ENCODE results near the gene GRIK4.

The GRIK4 gene

DNA sequence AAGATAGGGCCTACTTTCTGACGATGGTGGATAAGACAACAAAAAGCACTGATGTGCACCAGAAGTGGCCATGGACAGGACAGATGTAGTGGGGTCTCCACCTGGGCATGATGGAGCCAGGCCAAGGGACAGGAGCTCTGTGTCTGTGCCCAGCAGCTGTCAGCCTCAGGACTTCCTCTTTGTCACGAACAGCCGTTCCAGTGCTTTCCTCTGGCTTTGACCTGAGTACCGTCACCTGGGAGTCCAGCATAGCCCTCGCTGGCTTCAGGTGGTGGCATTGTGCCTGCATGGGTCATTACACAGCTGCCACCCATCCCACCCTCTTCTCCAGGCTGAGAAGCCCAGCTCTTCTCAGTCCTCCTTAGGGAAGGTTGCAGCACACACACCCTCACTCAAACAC is 137.8 kb downstream of the GRIK4 start:
- DNase-seq, result no peak

DNA sequence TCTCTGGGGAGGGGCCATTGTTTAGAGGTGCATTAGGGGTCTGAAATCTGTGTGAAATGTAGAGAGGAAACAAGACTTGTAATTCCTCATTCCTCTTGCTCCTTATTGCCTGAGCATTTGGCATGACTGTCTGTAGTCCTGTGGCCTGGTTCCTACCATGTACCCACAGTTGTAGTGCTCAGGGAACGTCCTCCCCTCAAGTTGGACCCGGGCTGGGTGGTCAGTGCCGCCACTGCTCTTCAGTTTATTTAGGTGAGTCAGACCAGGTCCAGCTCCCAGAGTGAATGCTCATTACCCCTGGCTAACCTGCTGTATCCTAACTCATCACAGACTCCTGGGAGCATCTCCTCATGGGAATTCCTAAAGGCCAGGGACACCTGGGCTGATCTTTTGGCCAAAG is 139.8 kb downstream of the GRIK4 start:
- no peak for DNase-seq

DNA sequence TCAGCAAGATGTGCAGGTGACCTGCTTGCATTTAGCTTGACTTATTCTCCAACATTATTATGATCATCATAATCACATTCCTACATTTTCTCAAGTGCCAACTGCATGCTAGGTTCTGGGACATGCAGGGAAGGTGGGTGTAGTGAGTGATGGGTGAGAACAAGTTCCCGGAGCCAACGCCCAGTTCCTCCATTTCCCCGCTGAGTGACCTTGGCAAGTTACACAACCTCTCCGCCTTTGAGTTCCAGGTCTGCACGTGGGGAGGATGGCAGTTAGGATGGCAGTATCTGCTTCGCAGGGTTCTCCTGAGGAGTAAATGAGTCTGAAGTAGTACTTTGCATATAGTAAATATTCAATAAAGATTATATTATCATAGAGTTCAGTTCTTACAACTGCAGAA is 140.3 kb downstream of the GRIK4 start:
- DNase-seq, result no peak

DNA sequence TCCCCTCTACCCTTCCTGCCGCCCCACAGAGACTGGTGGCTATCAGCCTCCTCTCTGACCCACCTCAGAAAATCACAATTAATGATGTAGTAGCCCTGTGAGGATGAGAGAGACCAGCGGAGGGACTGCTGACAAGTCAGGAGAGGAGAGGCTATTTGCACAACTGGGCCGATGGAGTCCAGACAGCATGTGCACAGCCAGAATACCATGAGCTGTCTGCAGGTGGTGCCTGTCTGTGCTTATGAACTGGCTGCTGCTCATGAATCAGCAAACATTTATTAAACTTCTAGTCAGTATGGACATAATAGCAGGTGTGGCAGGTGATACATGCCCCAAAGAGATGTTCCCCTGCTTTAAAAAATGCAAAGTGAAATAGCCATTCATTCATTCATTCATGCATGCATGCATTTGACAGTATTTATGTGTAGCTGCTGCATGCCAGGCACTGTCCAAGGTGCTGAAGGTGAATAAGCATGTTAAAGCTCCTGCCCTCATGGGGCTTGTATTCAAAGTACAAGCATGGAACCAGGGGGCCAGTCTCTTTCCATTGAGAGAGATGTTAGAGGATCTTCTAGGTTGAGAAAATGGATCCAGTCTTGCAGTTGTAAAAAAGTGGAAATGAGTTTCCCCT is 141.3 kb downstream of the GRIK4 start:
- no peak for DNase-seq

DNA sequence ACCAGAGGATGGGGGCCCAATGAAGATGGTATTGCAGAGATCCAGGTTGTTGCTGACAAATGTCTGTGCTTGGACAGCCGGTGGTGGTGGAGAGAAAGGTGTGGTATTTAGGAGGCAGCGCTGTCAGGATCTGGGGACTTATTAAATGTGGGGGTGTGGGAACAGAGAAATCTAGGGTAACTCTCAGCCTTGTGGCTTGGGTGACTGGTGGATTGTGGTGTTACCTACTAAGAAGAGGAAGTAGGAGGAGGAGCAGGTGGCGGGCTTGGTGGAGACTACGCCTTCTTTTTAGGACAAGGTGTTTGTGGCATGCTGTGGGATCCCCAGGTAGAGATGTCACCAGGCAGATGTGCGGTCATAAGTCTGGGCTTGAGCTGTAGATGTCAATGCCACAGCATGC is 144.0 kb downstream of the GRIK4 start:
- no peak for DNase-seq

DNA sequence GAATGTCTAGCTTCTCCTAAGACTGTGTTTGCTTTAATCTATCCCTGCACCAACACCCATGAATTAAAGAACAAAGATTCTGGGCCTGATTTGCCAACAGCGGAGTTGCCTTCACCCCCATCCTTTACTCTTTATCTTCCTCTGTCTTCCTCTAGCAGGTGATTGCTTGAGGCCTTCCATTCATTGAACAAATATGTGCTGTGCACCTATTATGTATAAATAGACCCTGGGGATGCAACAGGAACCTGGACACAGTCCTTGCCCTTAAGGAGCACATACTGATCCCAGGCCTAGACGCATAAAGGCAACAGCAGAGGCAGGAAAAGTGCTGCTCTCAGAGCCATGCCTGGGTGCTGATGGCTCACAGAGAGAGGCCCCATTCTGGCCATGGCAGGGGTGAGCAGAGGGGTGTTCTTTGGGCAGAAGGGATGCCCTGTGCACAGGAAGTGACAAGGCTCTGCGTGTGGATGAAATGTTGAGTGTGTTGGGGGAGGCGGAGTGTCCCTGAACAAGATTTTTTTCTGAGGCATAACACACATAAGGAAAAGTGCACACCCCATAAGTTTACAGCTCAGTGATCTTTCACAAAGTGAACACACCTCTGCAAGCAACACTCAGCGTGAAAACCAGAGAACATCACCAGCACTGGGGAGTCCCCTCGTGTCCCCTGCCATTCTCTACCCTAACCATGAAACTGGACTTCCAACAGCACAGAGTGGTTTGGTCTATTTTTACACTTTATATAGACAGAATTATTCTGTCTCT is 145.9 kb downstream of the GRIK4 start:
- no peak for DNase-seq

DNA sequence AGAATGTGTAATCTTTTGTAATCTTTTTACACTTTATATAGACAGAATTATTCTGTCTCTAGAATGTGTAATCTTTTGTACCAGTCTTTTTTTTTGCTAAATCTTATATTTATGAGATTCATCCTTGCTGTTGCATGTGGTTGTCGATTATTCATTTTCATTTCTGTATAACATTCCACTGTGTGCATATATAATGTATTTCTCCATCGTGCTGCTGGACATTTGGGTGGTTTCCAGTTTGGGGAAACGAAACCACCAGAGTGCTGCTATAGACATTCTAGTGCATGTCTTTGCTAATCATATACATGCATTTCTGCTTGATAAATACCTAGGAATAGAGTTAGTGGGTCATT is 146.5 kb downstream of the GRIK4 start:
- no peak for DNase-seq

DNA sequence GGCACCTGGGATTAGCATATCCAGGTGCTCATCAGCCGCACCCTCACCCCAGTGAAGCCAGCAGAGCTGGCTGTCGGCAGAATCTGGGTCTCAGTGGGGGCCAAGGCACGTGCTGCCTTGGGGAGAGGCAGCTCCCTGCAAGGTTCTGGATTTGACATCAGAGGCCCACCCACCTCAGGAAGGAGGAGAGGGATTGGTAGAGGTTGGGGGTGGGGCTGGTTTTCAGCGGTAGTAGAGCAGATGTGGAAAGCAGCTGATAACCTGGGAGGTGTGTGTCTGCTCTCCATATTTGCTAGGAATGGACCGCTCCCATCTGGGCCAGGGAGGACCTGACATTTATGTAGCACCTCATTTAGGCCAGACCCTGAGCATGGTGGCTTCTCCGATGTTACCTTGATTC is 147.5 kb downstream of the GRIK4 start:
- DNase-seq, result no peak

DNA sequence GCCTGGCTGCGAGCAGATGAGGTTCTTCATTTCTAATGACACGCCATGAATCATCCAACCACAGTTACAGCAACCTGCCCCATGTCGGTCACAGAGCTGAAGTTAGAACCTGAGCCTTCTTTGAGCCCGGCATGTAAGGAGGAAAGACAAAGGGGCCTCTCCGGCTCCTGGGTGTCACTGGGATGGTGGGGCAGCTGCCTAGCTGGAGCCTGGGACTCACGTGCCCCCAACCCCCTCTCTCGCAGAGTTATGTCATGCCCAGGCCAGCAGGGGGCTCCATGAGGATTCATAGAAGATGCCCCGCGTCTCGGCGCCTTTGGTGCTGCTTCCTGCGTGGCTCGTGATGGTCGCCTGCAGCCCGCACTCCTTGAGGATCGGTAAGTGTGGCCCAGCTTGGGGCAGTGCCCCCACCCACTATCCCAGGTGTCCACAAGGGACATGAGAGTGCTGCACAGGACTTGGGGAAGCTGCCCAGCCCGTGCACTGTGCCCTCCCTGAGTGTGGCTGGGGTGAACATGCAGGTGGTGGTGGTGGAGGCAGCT is 148.5 kb downstream of the GRIK4 start:
- peak; percentile 6 for DNase-seq

DNA sequence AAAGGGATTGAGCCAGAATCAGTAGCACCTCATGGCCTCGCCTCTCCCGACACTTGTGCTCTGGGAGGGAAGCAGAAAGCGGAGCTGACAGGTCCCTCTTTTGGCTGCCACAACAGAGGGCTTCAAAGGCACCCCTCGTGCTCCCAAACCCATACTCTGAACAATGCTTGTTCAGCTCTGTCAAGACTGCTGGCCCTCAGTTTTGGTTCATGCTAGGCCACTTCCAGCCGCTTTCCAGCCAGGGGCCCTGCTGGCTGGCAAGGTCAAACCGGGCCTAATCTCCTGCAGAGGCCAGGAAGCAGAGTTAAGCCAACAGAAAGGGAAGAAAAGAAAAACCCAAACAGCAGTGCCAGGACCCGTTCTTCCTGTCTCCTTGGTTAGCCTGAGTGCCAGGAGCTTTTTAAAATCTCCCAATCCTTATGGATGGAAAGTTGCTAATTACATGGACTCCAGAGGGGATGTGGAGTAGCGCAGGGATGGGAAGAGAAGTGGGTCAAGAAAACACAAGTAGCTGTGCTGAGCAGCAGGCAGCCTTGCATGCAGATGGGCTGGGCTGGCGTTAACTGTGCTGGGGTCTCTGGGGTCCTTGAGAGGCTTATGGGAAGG is 150.6 kb downstream of the GRIK4 start:
- no peak for DNase-seq

DNA sequence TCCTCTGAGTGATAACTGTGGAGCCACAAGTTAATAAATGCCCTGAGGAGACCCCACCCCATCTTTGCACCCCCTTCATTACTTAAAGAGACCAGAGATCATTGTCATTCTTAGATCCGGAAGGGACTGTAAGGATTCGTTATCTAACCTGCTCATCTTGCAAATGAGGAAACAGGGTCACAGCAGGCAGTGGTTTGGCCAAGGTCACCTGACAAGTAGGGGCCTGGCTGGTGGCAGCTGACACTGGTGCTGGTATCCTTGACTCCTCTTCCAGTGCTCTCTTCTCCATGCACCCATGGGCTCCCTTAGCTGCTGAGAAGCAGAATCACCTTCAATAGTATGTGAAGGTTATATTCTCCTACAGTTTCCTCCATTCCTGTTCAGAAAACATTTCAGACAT is 151.6 kb downstream of the GRIK4 start:
- DNase-seq, result no peak

DNA sequence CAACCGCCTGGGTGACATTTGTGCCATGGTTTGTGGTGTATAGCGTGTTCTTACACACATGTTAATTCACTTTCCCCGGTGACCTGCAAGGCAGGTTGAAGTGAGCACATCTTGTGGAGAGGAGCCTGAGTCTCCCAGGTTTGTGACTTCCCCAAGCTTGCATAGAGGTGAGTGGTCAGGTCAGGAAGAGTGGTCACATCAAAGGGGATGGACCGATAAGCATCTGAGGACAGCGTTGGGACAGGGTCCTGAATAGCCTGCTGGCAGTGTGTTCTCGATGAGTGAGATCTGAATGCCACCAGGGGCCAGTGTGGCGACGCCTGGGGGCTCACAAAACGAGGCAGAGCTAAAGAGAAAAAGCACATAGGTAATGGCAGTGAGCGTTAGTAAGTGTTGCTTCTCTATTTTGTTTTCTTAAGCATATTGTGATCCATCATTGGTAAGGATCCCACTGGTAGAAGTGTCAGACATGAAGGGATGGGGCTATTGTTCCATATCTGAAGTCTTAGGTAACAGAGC is 154.6 kb downstream of the GRIK4 start:
- no peak for DNase-seq

DNA sequence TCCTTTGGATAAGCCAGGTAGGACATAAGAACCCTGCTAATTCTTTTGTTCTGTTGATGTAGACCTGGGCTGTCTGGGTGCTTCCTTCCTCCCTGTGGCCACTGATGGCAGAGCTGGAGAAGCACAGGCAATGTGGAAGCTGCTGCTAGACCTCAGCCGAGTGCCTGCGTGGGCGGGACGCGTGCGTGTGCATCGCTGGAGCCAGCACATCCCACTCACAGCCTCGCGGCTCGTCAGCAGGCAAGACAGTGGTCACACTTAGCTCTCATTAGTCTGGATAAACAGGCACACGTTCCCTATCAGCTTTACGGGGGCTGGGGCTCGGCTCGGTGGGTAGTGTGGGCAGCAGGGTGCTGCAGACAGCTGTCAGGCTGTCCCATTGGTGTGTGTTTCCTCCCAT is 155.7 kb downstream of the GRIK4 start:
- no peak for DNase-seq

DNA sequence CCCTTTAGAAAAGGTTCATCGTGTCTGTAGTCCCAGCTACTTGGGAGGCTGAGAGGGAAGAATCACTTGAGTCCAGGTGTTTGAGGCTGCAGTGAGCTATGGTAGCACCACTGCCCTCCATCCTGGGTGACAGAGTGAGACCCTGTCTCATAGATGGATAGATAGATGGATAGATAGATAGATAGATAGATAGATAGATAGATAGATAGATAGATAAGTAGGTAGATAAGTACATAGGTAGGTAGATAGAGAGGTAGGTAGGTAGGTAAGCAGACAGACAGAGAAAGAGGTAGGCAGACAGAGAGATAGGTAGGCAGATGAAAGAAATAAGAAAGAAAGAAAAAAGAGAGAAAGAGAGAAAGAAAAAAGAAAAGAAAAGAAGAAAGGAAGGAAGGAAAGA is 156.4 kb downstream of the GRIK4 start:
- DNase-seq, result no peak

DNA sequence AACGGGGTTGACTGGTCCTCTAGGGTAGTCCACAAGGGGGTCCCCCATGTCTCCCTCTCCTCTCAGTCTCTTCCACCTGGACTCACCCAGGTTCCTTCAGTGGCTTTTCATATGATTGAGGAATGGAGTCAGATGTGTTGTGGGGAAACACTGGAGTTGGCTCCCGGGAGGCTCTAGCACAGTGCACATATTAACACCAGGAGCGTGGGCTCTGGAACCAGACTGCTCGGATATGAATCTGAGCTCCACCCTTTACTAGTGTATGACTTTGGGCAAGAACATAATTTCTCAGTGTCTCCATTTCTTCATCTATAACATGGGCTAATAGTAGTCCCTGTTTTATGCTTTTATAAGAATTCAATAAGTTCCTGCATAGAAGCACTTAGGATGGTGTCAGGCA is 157.0 kb downstream of the GRIK4 start:
- DNase-seq, result no peak

DNA sequence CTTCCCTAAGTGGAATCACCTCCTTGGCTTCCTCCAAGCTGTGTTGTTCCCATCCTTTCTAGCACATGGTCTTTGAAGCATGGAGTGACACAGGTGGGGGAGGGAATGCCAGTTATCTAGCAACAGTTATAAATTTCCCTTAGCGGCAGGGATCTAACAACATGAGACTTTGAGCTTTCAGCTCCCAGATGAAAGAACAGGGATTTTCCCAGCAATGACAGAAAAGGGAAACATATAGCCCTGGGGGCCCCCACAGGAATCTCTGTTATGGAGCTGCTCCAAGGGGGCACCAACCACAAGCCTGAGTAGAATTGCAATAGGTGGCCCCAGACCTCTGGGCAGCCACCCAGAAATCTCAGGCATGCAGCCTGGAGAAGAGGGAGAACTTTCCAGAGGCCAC is 163.0 kb downstream of the GRIK4 start:
- no peak for DNase-seq

DNA sequence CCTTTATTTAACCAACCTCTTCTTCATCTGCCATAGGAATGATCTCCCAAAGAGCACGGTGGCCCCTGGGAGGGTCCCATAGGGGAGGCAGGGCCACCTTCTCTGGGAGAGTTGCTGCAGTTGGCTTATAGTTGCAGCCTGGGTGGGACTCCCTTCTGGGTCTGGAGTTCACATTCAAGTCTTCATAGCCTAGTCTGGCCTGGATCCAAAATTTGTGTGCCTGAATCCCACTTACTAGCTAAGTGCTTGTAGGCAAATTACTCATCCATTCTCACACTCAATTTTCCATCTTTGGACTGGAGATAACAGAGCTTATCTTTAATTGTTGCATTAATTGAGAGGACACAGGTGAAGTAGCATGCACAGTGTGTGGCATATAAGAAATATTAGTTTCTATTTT is 163.6 kb downstream of the GRIK4 start:
- DNase-seq, result no peak

DNA sequence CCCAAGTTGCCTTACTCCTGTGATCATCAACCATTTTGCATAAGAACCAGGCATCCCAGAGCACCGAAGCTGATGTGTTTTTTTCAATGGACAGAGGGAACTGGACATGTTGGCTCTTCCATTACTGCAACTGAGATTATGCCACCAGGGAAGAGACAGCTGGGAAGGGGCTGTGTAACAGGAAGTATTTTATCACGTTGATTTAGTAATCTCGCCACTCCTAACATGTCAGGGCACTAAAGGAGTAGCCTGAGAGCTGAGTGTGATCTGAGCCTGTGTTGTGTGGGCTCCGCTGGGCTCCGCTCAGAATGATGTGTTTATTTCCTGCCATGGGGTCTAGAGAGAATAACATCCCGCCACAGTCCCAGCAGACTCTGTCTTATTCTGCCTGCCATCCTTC is 165.4 kb downstream of the GRIK4 start:
- no peak for DNase-seq

DNA sequence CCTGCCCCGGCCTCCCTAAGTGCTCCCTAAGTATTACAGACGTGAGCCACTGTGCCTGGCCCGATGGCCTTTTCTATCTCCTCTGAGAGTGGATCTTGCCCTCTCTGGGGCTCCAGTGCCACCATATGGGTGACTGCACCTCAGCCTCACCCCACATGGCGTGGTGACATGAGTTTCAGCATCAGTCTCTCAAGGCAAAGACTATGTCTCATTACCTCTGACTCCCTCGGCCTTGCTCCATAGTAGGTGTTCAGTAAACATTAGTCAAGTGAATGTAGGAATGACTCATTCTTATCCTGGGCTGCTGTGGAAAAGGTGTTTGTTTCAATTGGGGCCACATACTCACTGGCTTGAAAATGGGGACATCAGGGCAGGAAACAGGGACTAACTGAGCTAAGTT is 168.8 kb downstream of the GRIK4 start:
- DNase-seq, result no peak

DNA sequence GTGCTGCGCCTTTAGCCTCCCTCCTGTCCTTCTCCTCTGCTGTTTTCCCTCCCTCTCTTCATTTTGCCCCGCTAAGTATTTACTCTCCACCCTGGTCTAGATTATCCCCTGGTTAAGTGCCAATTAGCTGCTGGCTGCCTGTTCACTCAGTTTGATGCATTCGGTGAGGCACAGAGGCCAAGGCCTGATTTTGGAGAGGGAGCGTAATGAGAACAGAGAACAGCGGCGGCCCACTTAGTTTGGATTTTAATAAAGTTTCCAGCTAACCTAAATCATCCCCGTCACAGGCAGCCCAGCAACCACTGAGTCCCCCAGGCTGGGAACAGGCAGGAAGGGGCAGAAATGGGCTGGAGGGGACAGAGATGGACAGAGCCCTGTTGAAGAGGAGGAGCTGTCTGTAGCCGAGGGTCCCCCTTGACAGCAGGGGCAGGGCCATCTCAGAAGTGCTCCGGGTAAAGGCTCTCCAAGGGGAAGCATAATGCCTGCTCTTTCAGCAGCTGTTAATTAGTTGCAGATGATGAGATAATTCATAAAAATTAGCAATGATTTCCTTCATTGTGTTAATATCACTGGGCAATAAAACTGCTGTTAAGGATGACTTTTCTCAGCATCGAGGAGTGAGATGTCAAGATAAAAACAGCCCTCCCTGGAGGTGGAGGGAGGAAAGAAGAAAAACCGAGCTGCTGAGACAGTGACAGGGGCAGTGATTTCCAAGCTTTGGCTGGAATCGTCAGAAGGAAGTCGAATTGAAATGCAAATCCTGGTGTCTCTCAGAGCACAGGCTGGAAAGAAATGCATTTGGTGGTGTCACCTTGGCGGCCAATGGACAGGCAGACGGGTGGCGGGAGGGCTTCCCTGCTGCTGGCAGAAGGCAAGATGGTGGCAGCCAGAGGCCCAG is 170.1 kb downstream of the GRIK4 start:
- DNase-seq, result no peak

DNA sequence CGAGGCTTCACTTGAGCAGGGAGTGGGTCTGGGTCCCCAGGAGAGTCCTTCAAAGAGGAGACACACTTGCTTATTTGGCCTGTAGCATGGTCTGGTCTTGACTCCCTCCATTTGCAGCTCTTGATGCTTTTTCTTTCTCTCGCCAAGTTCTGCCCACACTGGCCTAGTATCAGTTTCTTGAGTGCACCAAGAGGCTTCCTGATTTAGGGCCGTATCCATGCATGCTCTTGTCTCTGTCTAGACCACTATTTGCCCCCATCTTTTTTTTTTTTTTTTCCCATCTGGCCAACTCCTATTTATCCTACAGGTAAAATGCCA is 170.7 kb downstream of the GRIK4 start:
- no peak for DNase-seq

DNA sequence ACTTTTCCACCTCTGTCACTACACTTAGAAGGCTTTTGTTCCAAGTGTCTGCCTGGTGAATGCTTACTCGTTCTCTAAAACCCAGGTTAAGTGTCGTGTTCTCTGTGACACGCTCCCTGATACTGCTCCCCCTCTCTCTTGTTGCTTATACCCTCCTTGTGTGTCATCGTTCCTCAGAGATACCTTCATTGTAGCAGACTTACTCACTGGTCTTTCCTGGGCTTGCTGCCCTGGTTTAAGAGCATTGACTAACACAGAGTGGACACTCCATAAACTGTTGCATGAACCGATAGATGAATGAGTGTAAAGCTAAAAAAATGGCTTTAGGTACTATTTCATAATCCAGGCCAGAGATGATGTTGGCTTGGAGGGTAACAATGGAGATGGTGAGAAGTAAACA is 171.3 kb downstream of the GRIK4 start:
- no peak for DNase-seq

DNA sequence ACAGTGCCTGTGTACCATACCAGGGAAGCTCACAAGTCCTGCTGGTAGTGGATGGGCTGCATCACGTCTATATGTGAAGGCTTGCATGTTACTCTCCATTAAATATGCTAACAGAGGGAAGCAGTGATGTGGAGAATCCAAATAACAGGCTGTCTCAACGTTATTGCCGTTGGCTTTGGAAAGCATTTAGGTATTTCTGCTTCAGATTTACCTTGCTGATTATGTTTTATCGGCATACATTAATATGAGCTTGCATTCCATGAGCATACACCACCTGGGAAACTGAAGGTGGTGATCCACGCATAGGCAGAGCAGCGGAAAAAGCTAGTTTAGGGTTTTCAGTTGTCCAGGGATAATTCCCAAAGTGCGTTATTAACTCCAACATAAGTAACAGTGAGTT is 175.0 kb downstream of the GRIK4 start:
- DNase-seq, result no peak

Measured in activated naive CD4-positive, alpha-beta T cell treated with Interleukin-2 at 50 U/mL for 16 hours (primary cell).